ENCODE data around the gene PIGA. TPM values are rescaled to one million over a fixed set of nuclear protein-coding genes. Genes with fewer than 3 reads are reported as not detected.

The PIGA gene
- polyA plus RNA-seq (ENCODE audit: insufficient read length in 12 of 12), result 10 to 100 TPM in 3 of 12 donors, 1 to 10 TPM in 7, not detected in 2; 5.8 to 16.7 (median 7.1) TPM
- long read RNA-seq, donor 1, result 0 reads
- long read RNA-seq, donor 2, partial matches to known transcripts, result 0 of 1 reads
- long read RNA-seq, donor 2, other reads (novel, unspliced or antisense), result 0 of 1 reads
- long read RNA-seq, donor 3, result 0 reads
- long read RNA-seq, donor 4, result 0 reads
- long read RNA-seq, donor 5, result 0 reads
- long read RNA-seq, donor 6, result 0 reads
- long read RNA-seq, donor 7, result 0 reads
- long read RNA-seq, donor 8, partial matches to known transcripts, result 0 of 3 reads
- long read RNA-seq, donor 8, other reads (novel, unspliced or antisense), result 0 of 3 reads
- long read RNA-seq, donor 9, result 0 reads
- long read RNA-seq, donor 10, result 0 reads
- long read RNA-seq, donor 11, result 0 reads

GRCh38 chrX:15335135-15336022, at the start of gene PIGA:
Gene PIGA, minus strand, starts transcription at chrX:15335523. Its CDS starts 3,593 bp downstream, at chrX:15331930.
- peak; percentile 95 for DNase-seq

- DNase-seq, result no peak
Measured at GRCh38 chrX:15384304-15384703, 49.0 kb upstream of the PIGA start, which contains the start of gene VEGFD. Gene VEGFD, minus strand, starts transcription at chrX:15384413. Its CDS starts 467 bp downstream, at chrX:15383946.

- no peak for DNase-seq
Measured at GRCh38 chrX:15382813-15383212, 47.5 kb upstream of the PIGA start.

GRCh38 chrX:15376956-15377355, 41.6 kb upstream of the PIGA start:
- DNase-seq, result no peak

- no peak for DNase-seq
Measured at GRCh38 chrX:15373976-15374375, 38.7 kb upstream of the PIGA start.

- DNase-seq, result no peak
Measured at GRCh38 chrX:15366506-15367352, 31.4 kb upstream of the PIGA start.

GRCh38 chrX:15359701-15360100, 24.4 kb upstream of the PIGA start:
- no peak for DNase-seq

- no peak for DNase-seq
Measured at GRCh38 chrX:15358533-15358932, 23.2 kb upstream of the PIGA start.

GRCh38 chrX:15356444-15356843, 21.1 kb upstream of the PIGA start:
- no peak for DNase-seq

- no peak for DNase-seq
Measured at GRCh38 chrX:15350329-15350996, 15.1 kb upstream of the PIGA start.

- peak; percentile 61 for DNase-seq
Measured at GRCh38 chrX:15349046-15349445, 13.7 kb upstream of the PIGA start.

GRCh38 chrX:15345976-15346375, 10.7 kb upstream of the PIGA start:
- no peak for DNase-seq

GRCh38 chrX:15344106-15344505, 8.8 kb upstream of the PIGA start:
- no peak for DNase-seq

- DNase-seq, result no peak
Measured at GRCh38 chrX:15343075-15343476, 7.8 kb upstream of the PIGA start.

GRCh38 chrX:15340867-15341266, 5.5 kb upstream of the PIGA start:
- DNase-seq, result no peak

GRCh38 chrX:15336023-15336413, 695 bp upstream of the PIGA start:
- no peak for DNase-seq

GRCh38 chrX:15334561-15334960, 762 bp downstream of the PIGA start:
- DNase-seq, result no peak

- DNase-seq, result no peak
Measured at GRCh38 chrX:15328821-15329220, 6.5 kb downstream of the PIGA start.

GRCh38 chrX:15328131-15328530, 7.2 kb downstream of the PIGA start:
- DNase-seq, result no peak

GRCh38 chrX:15322472-15322871, 12.9 kb downstream of the PIGA start:
- DNase-seq, result no peak

- DNase-seq, result no peak
Measured at GRCh38 chrX:15322072-15322471, 13.3 kb downstream of the PIGA start.

Data from muscle of arm (tissue), 14 donors.